A549 treated with GW870086 at 1 μM for 4 hours (cell line): ENCODE data around the gene ORC3. TPM values are rescaled to one million over a fixed set of nuclear protein-coding genes. Genes with fewer than 3 reads are reported as not detected.

Experiments used
- total RNA-seq: library from RNA; stranded (reverse); fragments of 200-300 nt; extraction: Qiagen RNA extraction; gene quantifications from 5 replicates; pipeline ENCODE4 v1.2.3, GENCODE V29; 2022; ENCODE audit warnings: low read depth

Gene ORC3
- total RNA-seq: 15.2 to 17.8 TPM (median 17.2 TPM) in 5 replicates

DNA sequence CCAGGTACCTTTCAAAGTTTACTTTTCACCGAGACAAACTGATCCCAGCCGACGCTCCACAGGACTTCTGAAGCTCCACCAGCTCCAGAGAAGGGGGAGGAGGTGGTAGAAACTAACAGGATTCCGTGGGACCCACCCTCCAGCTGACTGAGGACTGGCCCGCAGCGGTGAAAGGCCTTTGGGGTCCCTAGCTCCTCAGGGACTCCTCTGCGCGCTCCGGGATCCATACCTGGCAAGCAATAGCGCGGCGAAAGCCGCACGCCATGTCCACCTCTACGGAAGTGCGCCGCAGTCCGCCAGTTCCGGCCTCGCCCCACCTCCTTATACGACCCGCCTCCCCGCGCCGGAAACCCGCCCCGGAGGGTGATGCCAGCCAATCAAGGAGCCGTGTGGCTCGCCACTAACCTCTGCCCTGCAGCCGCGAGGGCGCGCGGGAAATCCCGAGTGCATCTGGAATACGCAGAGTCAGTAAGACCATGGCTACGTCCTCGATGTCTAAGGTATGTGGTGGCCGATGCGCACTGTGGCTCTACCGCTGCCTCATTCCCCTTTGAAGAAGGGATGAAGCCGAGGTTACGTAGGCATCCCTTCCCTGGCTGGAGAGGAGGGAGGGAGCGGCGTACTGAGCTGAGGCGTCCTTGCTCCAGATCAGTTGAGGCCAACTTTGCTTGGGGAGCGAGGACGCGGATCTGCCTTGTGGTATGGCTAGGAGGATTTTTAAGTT is at the start of gene ORC3, which contains the start of gene RARS2:
Gene ORC3, plus strand, starts transcription at position 443 of the 724 bp plus-strand sequence. Its CDS starts 34 bp downstream, at position 477.
Gene RARS2, minus strand, starts transcription at position 295 of the 724 bp plus-strand sequence. Its CDS starts 30 bp downstream, at position 265.

GRCh38 chr6:87701676-87702588 is 112.0 kb downstream of the ORC3 start, which contains the start of gene AKIRIN2:
Gene AKIRIN2 (minus strand): TSS chr6:87702233. CDS start chr6:87701684, 549 bp downstream.

Other genes starting within 250 kb of the ORC3 start
- gene C6orf163, start 245.3 kb upstream of the ORC3 start, total RNA-seq: 0.11 to 0.74 TPM (median 0.21 TPM) in 4 of 5 replicates, not detected in the other
- 0.40 to 0.73 TPM (median 0.46 TPM) in 5 replicates for gene CFAP206, start 182.2 kb upstream of the ORC3 start, total RNA-seq
- gene SLC35A1, start 117.2 kb upstream of the ORC3 start, total RNA-seq: 6.5 to 10.4 TPM (median 9.3 TPM) in 5 replicates
- gene RARS2, start 148 bp upstream of the ORC3 start, total RNA-seq: 21.2 to 22.5 TPM (median 21.4 TPM) in 5 replicates
- 26.7 to 35.8 TPM (median 33.7 TPM) in 5 replicates for gene AKIRIN2, start 112.1 kb downstream of the ORC3 start, total RNA-seq